H1 (cell line): ENCODE data around the gene EMD. TPM values are rescaled to one million over a fixed set of nuclear protein-coding genes. Genes with fewer than 3 reads are reported as not detected.

Experiments used
- CTCF ChIA-PET: fragments of 300-600 bp; sonication (Branson Sonifier 250); formaldehyde crosslinking; loops from one replicate; lab custom pipeline; 2021; ENCODE audit not compliant: partially characterized antibody; lab: Charles Lee
- POLR2A ChIA-PET: fragments of 300-600 bp; sonication (Branson Sonifier 250); formaldehyde crosslinking; loops from one replicate; lab custom pipeline; 2021; ENCODE audit warnings: inconsistent platforms; ENCODE audit not compliant: partially characterized antibody; lab: Charles Lee
- DNase-seq, 2 experiments: peaks; one replicate each; pipeline versions ENCODE4 v3.0.0 to v3.0.0-alpha.2; 2010 to 2022; ENCODE audit warnings: low spot score in 2 of 2, low read depth in 1 of 2, mixed read lengths in 1 of 2
- FAIRE-seq: peaks from 2 replicates; lab custom pipeline; 2011; peaks lifted over from hg19 to GRCh38; lab: Jason Lieb, UNC
- H2AFZ ChIP-seq: 2 replicates; pipeline ENCODE4 v1.8.1; 2012; ENCODE audit warnings: low read length, inconsistent platforms
- H2AK5ac ChIP-seq: 2 replicates; pipeline ENCODE4 v1.6.1; 2013; ENCODE audit warnings: low read depth, low read length
- H2BK120ac ChIP-seq: replicated peaks from 2 replicates; pipeline ENCODE3; 2013; ENCODE audit warnings: low read depth, low read length, inconsistent platforms
- H2BK12ac ChIP-seq: 2 replicates; pipeline ENCODE4 v1.6.1; 2013; ENCODE audit warnings: low read depth, low read length
- H2BK15ac ChIP-seq: 2 replicates; pipeline ENCODE4 v1.6.1; 2013; ENCODE audit warnings: low read length
- H2BK20ac ChIP-seq: 2 replicates; pipeline ENCODE4 v1.6.1; 2013; ENCODE audit warnings: low read length
- H2BK5ac ChIP-seq: 2 replicates; pipeline ENCODE4 v1.6.1; 2013; ENCODE audit warnings: low read depth, low read length
- H3K14ac ChIP-seq: 2 replicates; pipeline ENCODE4 v1.6.1; 2013; ENCODE audit warnings: inconsistent platforms; ENCODE audit not compliant: insufficient read length
- H3K18ac ChIP-seq: 2 replicates; pipeline ENCODE4 v1.6.1; 2013; ENCODE audit warnings: low read length; ENCODE audit errors: extremely low read depth
- H3K23ac ChIP-seq: 2 replicates; pipeline ENCODE4 v1.6.1; 2013; ENCODE audit warnings: inconsistent platforms; ENCODE audit not compliant: insufficient read length
- H3K23me2 ChIP-seq: 2 replicates; pipeline ENCODE4 v1.6.1; 2013; ENCODE audit warnings: low read depth, low read length
- H3K27ac ChIP-seq: 2 replicates; pipeline ENCODE4 v1.6.1; 2011; ENCODE audit warnings: low read depth, low read length, inconsistent platforms
- H3K27me3 ChIP-seq, 4 experiments: replicated peaks in 1 of 4; 1 replicate in 1 of 4; 2 replicates in 3 of 4; pipeline versions ENCODE4 v1.6.1 to v1.8.1; 2011 to 2013; ENCODE audit warnings: low read length in 3 of 4, mild to moderate bottlenecking in 3 of 4, inconsistent platforms in 2 of 4, mixed read lengths in 2 of 4, moderate library complexity in 1 of 4; ENCODE audit not compliant: control insufficient read depth in 3 of 4, insufficient read depth in 3 of 4; ENCODE audit errors: extremely low read depth in 1 of 4
- H3K36me3 ChIP-seq, 4 experiments: 2 replicates each; pipeline versions ENCODE4 v1.6.1 to v1.8.1; 2011 to 2013; ENCODE audit warnings: mild to moderate bottlenecking in 4 of 4, low read length in 3 of 4, moderate library complexity in 2 of 4, control low read depth in 1 of 4, inconsistent platforms in 1 of 4; ENCODE audit not compliant: insufficient read depth in 4 of 4, control insufficient read depth in 2 of 4
- H3K4ac ChIP-seq: replicated peaks from 2 replicates; pipeline ENCODE3; 2013; ENCODE audit warnings: low read length, low read depth, mixed read lengths, inconsistent platforms; ENCODE audit not compliant: insufficient read length
- H3K4me1 ChIP-seq, 4 experiments: replicated peaks in 1 of 4; 1 replicate in 1 of 4; 2 replicates in 3 of 4; pipeline versions ENCODE4 v1.6.1 to v1.8.1; 2011 to 2013; ENCODE audit warnings: low read length in 3 of 4, inconsistent platforms in 2 of 4, mixed read lengths in 1 of 4; ENCODE audit not compliant: insufficient read depth in 4 of 4, control insufficient read depth in 3 of 4
- H3K4me2 ChIP-seq, 2 experiments: 2 replicates each; pipeline versions ENCODE4 v1.6.1 to v1.8.1; 2011 to 2013; ENCODE audit warnings: low read depth in 2 of 2, low read length in 2 of 2, control low read depth in 1 of 2, inconsistent platforms in 1 of 2, mild to moderate bottlenecking in 1 of 2; ENCODE audit not compliant: insufficient read depth in 1 of 2
- H3K4me3 ChIP-seq, 4 experiments: fragments of 200-600, 300-600 bp in 1 of 4; sonication (generic), shearing (Covaris generic), sonication (Bioruptor Twin) in 1 of 4; 2 replicates each; pipeline versions ENCODE4 v1.5.1 to v1.8.1; 2011 to 2016; ENCODE audit warnings: low read length in 4 of 4, low read depth in 3 of 4, control low read depth in 2 of 4, inconsistent platforms in 2 of 4, mild to moderate bottlenecking in 2 of 4, mixed read lengths in 1 of 4, moderate library complexity in 1 of 4; ENCODE audit not compliant: insufficient read depth in 2 of 4; ENCODE audit errors: extremely low read depth in 1 of 4
- H3K56ac ChIP-seq: replicated peaks from 2 replicates; pipeline ENCODE3; 2013; ENCODE audit warnings: low read depth, mild to moderate bottlenecking, mixed read lengths, low read length, inconsistent platforms; ENCODE audit not compliant: insufficient read length
- H3K79me1 ChIP-seq: 2 replicates; pipeline ENCODE4 v1.6.1; 2013; ENCODE audit warnings: low read depth, low read length, control low read depth
- H3K79me2 ChIP-seq, 2 experiments: 2 replicates each; pipeline versions ENCODE4 v1.6.1 to v1.8.1; 2012 to 2013; ENCODE audit warnings: low read length in 2 of 2, mild to moderate bottlenecking in 2 of 2, inconsistent platforms in 1 of 2; ENCODE audit not compliant: insufficient read depth in 2 of 2, control insufficient read depth in 1 of 2
- H3K9ac ChIP-seq, 4 experiments: replicated peaks in 1 of 4; 1 replicate in 1 of 4; 2 replicates in 3 of 4; pipeline versions ENCODE4 v1.6.1 to v1.8.1; 2011 to 2013; ENCODE audit warnings: low read depth in 3 of 4, low read length in 3 of 4, control low read depth in 2 of 4, mild to moderate bottlenecking in 2 of 4, moderate library complexity in 2 of 4, inconsistent platforms in 1 of 4; ENCODE audit errors: extremely low read depth in 1 of 4
- H3K9me3 ChIP-seq, 2 experiments: 2 replicates each; pipeline versions ENCODE4 v1.6.1 to v1.8.1; 2012 to 2013; ENCODE audit warnings: mild to moderate bottlenecking in 2 of 2, moderate library complexity in 2 of 2, control low read depth in 1 of 2, inconsistent platforms in 1 of 2, low read depth in 1 of 2, low read length in 1 of 2, mixed read lengths in 1 of 2; ENCODE audit not compliant: insufficient read depth in 2 of 2
- H4K20me1 ChIP-seq, 2 experiments: replicated peaks in 1 of 2; 2 replicates each; pipeline versions ENCODE3 to v1.8.1; 2011 to 2013; ENCODE audit warnings: inconsistent platforms in 2 of 2, low read length in 2 of 2, mild to moderate bottlenecking in 1 of 2; ENCODE audit not compliant: insufficient read depth in 2 of 2, control insufficient read depth in 1 of 2
- H4K5ac ChIP-seq: 2 replicates; pipeline ENCODE4 v1.6.1; 2013; ENCODE audit warnings: low read length, low read depth, mixed read lengths, inconsistent platforms; ENCODE audit not compliant: insufficient read length
- H4K8ac ChIP-seq: 2 replicates; pipeline ENCODE4 v1.8.0; 2013; ENCODE audit warnings: mild to moderate bottlenecking, moderate library complexity, low read length, inconsistent platforms; ENCODE audit not compliant: insufficient read depth; ENCODE audit errors: extremely low read depth
- H4K91ac ChIP-seq: replicated peaks from 2 replicates; pipeline ENCODE3; 2013; ENCODE audit warnings: low read length, mixed read lengths, inconsistent platforms; ENCODE audit not compliant: insufficient read length
- BACH1 ChIP-seq: IDR thresholded peaks from 2 replicates; pipeline ENCODE4 v1.6.1; 2012; ENCODE audit warnings: low read length, improper control_type of control experiment
- CEBPB ChIP-seq: IDR thresholded peaks from 2 replicates; pipeline ENCODE4 v1.6.1; 2012; ENCODE audit warnings: low read depth, low read length
- NRF1 ChIP-seq: IDR thresholded peaks from 2 replicates; pipeline ENCODE4 v1.6.1; 2011; ENCODE audit warnings: mild to moderate bottlenecking, low read depth, low read length, improper control_type of control experiment
- PHF8 ChIP-seq: fragments of 200-600 bp; sonication (generic); conservative IDR thresholded peaks from 2 replicates; pipeline ENCODE4 v1.7.1; 2012; ENCODE audit warnings: low read depth, mild to moderate bottlenecking, inconsistent platforms, low read length, moderate library complexity
- POLR2A ChIP-seq, 2 experiments: IDR thresholded peaks; 1 replicate in 1 of 2; 2 replicates in 1 of 2; pipeline ENCODE4 v1.6.1; 2011; ENCODE audit warnings: low read depth in 2 of 2, low read length in 2 of 2, mild to moderate bottlenecking in 2 of 2; ENCODE audit errors: control extremely low read depth in 1 of 2
- SIN3A ChIP-seq, 2 experiments: IDR thresholded peaks in 1 of 2; conservative IDR thresholded peaks in 1 of 2; 2 replicates each; pipeline ENCODE4 v1.6.1; 2011 to 2012; ENCODE audit warnings: low read length in 2 of 2, improper control_type of control experiment in 1 of 2, low read depth in 1 of 2, mild to moderate bottlenecking in 1 of 2
- ZNF274 ChIP-seq: IDR thresholded peaks from 2 replicates; pipeline ENCODE4 v1.7.0; 2012; ENCODE audit warnings: low read length, borderline replicate concordance; ENCODE audit errors: extremely low read depth
- WGBS, 2 experiments: shearing (Covaris generic) in 1 of 2; methylation state at CpG; one replicate each; pipeline versions ENCODE4 v1.1.6 to v1.1.7; 2013 to 2015; ENCODE audit warnings: low lambda C conversion rate in 2 of 2, mixed read lengths in 2 of 2, inconsistent platforms in 1 of 2, low coverage in 1 of 2, missing lambda C conversion rate in 1 of 2; ENCODE audit not compliant: insufficient replicate concordance in 2 of 2, insufficient coverage in 1 of 2, insufficient read length in 1 of 2; ENCODE audit errors: extremely low coverage in 1 of 2, missing lambda C conversion rate in 1 of 2; 5-methylcytosine and 5-hydroxymethylcytosine counted together
- polyA plus RNA-seq, 7 experiments: library from polyadenylated mRNA; depleted of rRNA in 3 of 7; stranded (reverse) in 5 of 7; unstranded in 2 of 7; fragments of >200 nt in 5 of 7; fragments of 200-250 nt in 2 of 7; gene quantifications; 1 replicate in 5 of 7; 2 replicates in 1 of 7; 4 replicates in 1 of 7; pipeline versions ENCODE4 v1.2.1 to v1.2.3, GENCODE V29; 2011 to 2013; ENCODE audit warnings: missing spikeins in 2 of 7, mixed read lengths in 2 of 7
- total RNA-seq: library from RNA; stranded (reverse); fragmentation: NEBNext Ultra II Directional; extraction: Animal tissue kit (Norgen Biotek cat#: 25700); gene quantifications from 2 replicates; pipeline ENCODE4 v1.2.1, GENCODE V29; 2021

The EMD gene
- total and polyA plus RNA-seq, 2 of the 8 experiments (the other 6 are each of a cell fraction or from before 2014, with no cell fraction given), result 45.5 to 109 TPM

DNA sequence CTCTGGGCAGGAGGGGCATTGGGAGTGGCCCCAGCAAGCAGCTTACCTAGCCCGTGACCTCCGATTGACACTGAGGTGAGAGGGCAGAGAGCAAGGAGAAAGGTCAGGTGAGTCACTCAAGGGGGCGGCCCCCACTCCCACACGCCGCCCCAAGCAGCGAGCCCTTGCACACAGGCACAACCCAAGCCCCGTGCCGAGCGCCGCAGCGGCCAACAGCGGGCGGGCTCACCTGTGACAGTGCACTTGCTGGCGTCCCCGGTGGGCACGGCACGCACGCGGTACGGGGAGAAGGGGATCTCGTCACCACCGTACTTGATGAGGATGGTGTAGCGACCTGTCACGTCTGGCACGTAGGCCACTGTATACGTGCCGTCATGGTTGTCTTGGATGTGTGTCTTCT is 21.9 kb upstream of the EMD start:
- Histone ChIP-seq H3K18ac (no peak overlapping the region), H3K4me3 (no peak overlapping the region), H3K79me2 (peaks cover 0 to 7% of the 10 kb centered on the region in 2 experiments; a peak in 2 of 4 replicates), H2BK20ac (no peak overlapping the region), H4K20me1 (peaks cover 7 to 49% of the 10 kb centered on the region in 2 experiments), H3K9me3 (no peaks in the 10 kb centered on the region), H4K5ac (no peak overlapping the region), H3K79me1 (no peaks in the 10 kb centered on the region; the same call in 1 of the 2 replicates), H3K4ac (no peak overlapping the region), H3K56ac (no peak overlapping the region), H3K27ac (no peak overlapping the region), H2BK5ac (no peak overlapping the region), H4K91ac (no peak overlapping the region), H2AFZ (no peak overlapping the region), H2BK15ac (no peak overlapping the region), H3K9ac (no peak overlapping the region), H3K23ac (no peak overlapping the region), H3K23me2 (no peaks in the 10 kb centered on the region), H2AK5ac (no peak overlapping the region), H3K36me3 (peaks cover 42 to 97% (median 81%) of the 10 kb centered on the region in 4 experiments; a peak in 7 of 8 replicates), H4K8ac (no peak overlapping the region), H3K27me3 (no peaks in the 10 kb centered on the region), H3K4me1 (no peaks in the 10 kb centered on the region), H2BK120ac (no peak overlapping the region), H3K14ac (no peak overlapping the region), H3K4me2 (no peak overlapping the region), H2BK12ac (no peak overlapping the region)
- CTCF ChIA-PET, result interaction anchor here (0.8 kb wide), 1 partner anchor 16 kb away, joined by 4 read pairs; no protein-coding TSS in a partner anchor
- DNase-seq (no peak), FAIRE-seq (no peak)
- WGBS, 2 experiments, result 90% methylated on average over 8 of the region's 27 CpGs; no CpG with 5 or more reads in 1 of the 2 experiments
- POLR2A ChIA-PET, result interaction anchor here (2.2 to 15.6 kb wide), 3 partner anchors 8 to 41 kb away, joined by 12 to 348 read pairs (median 46); partner anchors contain the start of gene RPL10
- TF ChIP-seq NRF1, result no peak
- no peak for TF ChIP-seq BACH1
- TF ChIP-seq PHF8, result no peak
- no peak for TF ChIP-seq ZNF274
- TF ChIP-seq POLR2A (IDR thresholded peaks at IDR 0.05; ENCODE audit: control extremely low read depth in 1 of 2, low read depth in 2 of 2, low read length in 2 of 2), result peak in 1 of 2 experiments; percentile 37; a peak in 1 of 3 replicates
- no peak for TF ChIP-seq SIN3A (conservative IDR thresholded peaks at IDR 0.05 in 1 of 2, IDR thresholded peaks at IDR 0.05 in 1 of 2; ENCODE audit: low read depth in 1 of 2, low read length in 2 of 2)
- no peak for TF ChIP-seq CEBPB
